ENCODE measurements around the gene BSG.

The BSG gene

DNA sequence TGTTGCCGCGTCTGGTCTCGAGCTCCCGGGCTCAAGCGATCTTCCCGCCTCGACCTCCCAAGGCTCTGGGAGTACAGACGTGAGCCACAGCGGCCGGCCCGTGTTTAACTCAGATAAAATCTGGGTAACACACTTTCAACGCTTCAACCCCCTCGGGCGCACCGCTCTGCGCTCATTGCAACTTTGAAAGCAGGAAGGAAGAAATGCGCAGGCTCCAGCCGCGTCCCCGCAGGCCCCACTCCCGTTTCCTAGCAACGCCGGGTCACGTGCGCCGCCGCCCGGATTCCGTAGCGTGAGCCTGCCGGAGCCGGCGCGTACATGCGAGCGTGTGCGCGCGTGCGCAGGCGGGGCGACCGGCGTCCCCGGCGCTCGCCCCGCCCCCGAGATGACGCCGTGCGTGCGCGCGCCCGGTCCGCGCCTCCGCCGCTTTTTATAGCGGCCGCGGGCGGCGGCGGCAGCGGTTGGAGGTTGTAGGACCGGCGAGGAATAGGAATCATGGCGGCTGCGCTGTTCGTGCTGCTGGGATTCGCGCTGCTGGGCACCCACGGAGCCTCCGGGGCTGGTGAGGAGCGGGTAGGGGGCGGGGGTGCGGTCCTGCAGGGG lies at the start of gene BSG:
TSS of gene BSG (plus strand) at position 457 of the 603 bp plus-strand sequence. CDS start at position 496, 39 bp downstream.
- DNase-seq: peak; percentile 91

DNA sequence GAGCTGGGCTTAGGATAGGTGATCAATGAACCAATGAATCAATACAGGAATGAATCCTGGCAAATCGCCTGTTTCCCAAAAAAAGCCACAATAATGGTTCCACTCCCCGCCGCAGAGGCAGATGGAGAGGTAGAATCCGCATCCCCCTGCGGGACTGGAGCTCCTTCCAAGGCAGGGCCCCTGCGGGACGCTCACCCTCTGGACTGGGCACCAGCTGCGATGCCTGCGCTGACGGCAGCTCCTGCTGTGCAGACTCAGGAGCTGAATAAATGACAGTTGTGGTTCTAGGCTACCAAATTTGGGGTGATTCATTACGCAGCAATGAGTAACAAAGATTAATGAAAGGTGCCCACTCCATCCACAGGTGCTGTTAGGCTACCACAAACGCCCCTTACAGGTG lies 49.7 kb upstream of the BSG start:
- no peak for DNase-seq

DNA sequence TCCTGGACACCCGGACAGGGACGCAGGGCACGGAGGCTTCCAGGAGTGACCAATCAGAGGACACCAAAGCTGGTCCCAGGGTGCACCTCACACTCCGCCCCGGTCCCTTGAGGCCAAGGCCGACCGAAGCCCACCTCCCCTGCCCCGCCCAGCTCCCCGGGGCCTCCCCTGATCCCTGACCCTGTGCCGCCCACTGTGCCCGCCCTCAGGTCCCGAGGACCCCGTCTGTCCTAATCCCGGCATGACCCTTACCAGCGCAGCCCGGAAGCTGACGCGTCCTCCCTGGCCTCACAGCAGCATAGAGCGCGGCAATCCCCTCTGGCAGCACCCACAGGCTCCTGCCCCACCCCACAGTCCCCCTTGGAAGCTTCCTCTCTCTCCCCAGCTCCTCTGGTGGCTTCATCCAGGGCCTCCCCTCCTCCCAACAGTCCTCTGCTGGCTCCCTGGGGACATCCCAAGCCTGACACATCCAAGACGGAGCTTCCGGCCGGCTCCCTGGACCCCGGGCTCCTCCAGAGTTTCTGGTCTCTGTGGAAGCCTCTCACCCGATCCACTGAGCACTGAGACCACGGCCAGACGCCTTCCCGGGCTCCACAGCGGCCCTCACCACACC lies 48.2 kb upstream of the BSG start:
- DNase-seq: no peak

DNA sequence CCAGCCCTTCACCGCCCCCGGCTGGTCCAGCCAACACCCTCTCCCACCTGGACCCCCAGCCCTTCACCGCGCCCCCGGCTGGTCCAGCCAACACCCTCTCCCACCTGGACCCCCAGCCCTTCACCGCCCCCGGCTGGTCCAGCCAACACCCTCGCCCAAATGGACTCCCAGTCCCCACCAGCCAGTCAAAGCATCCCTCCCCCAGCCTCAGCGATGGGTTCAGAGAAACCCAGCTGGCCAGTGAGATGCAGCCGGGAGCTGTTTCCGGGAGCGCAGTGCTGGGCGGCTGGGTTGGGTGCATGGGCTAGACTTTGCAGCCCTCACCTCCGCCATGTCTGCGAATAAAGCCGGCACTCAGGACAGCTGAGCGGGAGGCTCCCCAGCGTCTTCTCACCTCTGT lies 47.4 kb upstream of the BSG start:
- DNase-seq: no peak

DNA sequence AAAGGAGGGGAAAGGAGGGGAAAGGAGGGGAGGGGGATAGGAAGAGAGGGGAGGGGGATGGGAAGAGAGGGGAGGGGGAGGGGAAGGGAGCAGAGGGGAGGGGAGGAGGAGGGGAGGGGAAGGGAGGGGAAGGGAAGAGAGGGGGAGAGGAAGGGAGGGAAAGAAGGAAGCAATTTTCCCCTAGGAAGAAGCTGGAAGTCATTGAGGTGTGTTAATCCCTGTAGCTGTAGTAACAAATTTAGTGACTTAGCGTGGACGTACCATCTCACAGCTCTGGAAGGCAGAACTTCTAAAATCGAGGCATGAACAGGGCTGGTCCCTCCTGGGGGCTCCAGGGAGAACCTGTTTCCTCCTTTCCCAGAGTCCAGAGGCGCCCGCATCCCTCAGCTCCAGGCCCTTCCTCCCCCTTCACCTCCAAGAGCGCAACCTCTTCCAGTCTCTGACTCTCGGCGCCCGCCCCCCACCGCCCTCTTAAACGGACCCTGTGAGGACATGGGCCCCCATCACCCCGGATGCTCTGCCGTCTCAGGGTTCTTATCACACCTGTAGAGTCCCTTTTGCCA lies 46.5 kb upstream of the BSG start:
- no peak for DNase-seq

DNA sequence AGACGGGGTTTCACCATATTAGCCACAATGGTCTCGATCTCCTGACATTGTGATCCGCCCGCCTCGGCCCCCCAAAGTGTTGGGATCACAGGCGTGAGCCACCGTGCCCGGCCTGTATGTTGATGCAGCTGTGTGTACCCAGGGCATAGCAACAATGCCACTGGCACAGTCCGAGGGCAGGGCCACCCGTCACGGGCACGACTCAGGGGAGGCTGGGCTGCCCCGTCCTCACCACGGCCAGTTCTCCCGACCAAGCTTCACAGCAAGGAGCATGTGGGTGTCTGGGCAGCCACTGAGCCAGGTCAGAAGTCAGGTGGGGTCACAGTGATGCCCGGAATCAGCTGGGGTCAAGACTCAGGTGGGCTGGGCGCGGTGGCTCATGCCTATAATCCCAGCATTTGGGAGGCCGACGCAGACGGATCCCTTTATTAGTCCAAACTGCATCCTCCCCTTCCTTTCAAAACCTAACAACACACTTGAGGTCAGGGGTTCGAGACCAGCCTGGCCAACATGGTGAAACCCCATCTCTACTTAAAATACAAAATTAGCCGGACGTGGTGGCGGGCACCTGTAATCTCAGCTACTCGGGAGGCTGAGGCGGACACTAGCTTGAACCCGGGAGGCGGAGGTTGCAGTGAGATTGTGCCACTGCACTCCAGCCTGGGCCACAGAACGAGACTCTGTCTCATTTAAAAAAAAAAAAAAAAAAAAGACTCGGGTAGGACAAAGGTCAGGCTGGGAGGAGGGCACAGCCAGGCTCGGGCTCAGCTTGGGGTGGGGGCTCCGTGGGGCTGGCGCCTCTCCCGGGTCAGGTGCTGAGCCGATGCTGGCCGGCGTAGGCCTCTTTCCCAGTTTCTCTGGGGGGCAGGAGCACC lies 42.0 kb upstream of the BSG start:
- DNase-seq: no peak

DNA sequence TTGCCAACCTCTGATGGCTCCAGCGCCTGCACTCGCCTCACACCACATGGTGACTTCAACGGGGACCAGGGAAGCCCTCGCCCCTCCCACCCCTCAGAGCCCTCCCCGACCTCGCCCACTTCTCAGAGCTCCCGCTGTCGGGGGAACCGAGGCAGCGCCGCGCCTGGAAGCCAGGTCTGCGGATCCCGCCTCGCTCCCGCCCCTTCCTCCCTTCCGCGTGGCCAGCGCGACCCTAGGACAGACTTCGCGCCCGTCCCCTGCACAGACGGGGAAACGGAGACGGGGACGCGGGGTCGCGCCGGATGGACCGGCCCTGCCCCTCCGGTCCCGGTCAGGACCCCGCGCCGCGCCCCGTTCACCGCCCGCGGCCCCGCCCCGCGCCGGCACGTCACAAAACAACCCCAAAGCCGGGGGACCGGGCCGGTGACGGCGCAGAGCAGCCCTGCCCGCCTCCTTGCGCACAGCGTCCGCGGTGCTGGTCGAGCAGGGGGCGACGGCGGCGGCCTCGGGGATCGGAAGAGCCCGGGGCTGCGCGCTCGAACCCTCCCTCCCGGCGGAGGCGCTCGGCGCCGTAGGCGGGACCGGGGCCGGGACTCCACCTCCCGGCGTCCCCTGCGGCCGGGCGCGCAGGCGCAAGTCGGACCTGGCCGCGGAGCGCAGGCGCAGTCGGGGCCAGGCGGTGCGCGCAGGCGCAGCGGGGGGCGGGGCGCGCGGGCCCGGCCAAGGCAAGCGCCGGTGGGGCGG lies 41.2 kb upstream of the BSG start:
- peak; percentile 73 for DNase-seq

DNA sequence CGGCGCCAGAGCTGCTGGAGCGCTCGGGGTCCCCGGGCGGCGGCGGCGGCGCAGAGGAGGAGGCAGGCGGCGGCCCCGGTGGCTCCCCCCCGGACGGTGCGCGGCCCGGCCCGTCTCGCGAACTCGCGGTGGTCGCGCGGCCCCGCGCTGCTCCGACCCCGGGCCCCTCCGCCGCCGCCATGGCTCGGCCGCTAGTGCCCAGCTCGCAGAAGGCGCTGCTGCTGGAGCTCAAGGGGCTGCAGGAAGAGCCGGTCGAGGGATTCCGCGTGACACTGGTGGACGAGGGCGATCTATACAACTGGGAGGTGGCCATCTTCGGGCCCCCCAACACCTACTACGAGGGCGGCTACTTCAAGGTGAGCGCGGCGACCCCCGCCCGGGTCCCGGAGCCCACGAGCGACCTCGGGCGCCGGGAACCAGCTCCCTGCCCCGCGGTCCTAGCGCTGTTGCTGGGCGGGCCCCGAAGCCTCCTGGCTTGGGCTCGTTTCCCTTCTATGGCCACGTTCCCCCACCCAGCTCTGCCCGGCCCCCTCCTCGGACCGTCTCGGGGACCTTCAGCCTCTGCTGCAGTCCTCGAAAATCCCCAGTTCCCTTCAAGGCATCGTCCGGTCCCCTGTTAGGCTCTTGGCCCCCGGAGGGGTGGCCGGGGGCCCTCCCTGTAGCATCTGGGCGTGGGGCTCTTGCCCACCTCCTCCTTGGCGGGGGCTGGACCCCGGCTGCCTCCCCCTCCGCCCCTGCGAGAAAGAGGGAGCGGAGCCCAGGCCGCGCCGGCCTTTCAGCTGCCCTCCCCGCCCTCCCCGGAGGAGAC lies 40.4 kb upstream of the BSG start, which contains the start of gene CDC34:
TSS of gene CDC34 (plus strand) at position 8 of the 808 bp plus-strand sequence. CDS start at position 180, 172 bp downstream.
- DNase-seq: no peak

DNA sequence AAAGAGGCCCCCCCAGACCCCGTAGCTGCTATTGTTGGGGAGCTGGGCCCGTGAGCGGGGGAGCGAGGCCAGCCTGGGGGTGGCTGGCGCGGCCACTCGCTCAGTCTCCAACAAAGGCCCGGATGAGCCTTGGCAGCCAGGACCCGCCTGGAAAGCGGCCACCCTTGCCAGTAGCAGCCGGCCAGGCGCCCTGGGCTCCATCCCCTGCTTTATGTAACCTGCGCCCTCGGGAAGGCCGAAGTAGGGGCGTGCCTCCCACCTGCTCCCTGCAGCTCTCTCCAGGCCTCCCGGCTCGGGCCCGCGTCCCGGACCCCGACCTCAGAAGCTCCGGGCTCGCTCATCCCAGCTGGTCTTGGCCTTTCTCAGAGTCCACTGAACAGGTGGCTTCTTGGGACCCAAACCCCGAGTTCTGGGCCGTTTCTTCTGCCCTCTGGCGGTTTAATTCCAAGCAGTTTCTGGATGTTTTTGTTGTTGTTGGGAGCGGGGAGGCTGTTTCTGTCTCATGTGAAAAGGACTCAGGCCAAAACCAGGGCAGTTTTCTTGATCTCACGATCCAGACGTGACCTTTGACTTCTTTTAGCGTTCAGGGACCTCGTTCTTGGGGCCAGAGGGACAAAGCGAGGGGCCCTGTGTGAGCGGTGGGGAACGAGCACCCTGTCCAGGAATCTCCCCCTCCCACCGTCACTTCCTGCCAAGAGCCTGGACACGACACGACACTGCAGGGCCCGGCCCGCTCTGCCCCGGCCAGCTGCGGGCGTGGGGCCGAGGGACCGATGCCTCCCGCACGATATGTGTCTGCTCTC lies 39.6 kb upstream of the BSG start:
- no peak for DNase-seq

DNA sequence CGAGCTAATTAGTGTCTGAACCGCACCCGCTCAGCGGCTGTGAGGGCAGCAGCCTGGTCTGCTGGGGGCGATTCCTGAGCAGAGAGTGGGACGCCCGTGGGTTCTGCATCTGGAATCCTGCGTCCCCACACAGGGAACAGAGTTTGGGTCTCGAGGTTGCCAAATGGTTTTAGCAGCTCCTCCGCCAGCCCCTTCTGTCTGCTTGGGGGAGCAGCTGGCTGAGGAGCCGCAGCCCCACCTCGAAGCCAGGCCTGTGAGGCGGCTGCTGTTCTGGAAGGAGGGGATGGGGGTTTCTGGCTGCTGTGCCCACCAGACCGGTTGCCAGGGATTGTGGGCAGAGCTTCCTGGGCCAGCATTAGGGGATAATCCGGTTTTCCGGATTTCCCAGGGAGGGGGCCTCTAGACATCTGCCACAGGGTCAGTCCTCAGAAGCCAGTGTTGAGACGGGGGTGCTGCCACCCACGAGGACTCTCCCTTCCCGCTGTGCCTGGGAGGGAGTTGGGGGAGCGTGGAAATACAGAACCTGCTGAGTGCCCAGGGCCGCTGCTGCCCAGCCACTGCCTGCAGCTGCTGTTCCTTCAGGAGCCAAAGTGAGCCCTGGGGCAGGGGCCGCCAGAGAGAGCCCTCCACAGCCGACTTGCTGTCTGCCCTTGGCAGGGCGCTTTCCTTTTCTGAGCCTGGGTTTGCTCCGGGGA lies 38.9 kb upstream of the BSG start:
- no peak for DNase-seq

DNA sequence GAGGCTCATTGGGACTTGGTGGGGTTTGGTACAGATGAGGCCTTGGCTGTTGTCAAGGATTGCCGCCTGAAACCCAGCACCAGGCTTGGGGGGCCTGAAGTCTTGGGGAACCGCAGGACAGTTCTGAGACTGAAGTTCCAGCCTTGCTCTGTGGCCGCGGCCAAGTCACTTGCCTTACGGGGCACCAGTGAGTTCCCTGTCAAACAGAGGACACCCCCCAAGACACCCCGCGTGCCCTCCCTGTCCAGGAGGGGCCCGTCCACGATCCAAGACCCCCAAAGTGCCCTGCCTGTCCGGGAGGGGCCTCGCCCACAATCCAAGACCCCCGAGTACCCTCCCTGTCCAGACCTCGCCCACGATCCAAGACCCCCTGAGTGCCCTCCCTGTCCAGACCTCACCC lies 38.3 kb upstream of the BSG start:
- no peak for DNase-seq

DNA sequence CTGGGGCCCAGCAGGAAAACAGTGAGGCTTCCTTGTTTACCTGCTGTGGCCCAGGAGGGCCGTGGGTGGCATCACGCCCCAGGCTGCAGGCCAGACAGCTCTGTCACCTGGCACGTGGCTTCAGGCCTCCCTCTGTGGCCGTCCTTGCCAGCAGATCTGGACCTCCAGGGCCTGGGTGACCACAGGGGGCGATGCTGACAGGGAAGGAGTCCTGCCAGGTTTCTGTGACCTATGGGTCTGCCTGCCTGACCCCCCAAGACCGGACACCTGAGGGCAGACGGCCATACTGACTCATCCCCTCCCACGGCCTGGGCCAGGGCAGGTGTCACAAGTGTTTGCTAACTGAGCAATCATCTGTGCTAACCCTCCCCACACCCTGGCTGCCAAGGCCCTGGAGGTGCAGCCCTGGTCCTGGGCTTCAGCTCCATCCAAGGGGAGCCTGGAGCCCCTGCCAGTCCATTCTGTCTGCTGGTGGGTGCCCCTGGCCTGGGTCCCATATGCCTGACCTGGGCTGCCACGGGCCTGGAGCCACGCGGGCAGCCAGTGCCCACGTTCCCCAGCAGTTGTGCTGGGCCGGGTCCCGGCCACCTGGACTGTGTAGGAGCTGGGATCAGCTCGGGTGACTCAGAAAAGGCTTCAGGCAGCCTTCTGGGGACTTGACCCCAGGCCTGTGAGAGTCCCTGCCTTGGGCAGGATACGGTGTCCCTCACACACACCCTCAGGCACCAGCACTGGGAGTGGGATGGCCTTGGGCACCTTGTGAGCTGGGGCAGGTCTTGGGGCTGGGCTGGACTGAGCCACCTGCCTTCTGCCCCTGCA lies 37.2 kb upstream of the BSG start:
- no peak for DNase-seq

DNA sequence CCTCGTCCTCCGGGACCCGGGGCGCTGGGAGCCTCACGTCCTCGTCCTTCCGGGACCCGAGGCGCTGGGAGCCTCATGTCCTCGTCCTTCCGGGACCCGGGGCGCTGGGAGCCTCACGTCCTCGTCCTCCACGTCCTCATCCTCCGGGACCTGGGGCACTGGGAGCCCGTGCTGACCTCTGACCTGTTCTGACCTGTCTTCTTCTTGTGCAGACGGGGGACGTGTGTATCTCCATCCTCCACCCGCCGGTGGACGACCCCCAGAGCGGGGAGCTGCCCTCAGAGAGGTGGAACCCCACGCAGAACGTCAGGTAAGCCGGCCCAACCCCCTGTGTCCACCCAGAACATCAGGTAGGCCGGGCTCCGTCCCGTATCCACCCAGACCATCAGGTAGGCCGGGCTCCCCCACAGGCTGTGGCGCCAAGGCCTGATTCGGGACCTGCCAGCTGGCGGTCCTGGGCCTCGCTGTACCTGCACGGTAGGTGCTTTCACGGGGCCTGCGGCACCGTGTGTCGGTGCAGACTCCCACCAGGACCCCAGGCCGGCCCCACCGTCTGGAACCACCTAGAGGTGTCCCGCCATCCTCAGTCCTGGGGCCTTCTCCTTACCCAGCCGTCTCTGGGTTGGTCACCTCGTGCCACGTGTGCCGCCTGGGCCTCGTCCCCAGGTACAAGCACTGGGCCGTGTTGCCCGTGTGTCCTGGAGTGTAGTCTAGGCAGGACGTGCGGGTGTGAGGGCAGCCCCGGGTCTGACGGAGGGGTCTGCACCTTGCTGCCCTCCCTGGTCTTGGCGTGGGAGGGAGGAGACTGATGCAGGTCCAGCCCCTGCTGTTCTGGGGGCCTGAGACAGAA lies 36.1 kb upstream of the BSG start:
- DNase-seq: no peak

DNA sequence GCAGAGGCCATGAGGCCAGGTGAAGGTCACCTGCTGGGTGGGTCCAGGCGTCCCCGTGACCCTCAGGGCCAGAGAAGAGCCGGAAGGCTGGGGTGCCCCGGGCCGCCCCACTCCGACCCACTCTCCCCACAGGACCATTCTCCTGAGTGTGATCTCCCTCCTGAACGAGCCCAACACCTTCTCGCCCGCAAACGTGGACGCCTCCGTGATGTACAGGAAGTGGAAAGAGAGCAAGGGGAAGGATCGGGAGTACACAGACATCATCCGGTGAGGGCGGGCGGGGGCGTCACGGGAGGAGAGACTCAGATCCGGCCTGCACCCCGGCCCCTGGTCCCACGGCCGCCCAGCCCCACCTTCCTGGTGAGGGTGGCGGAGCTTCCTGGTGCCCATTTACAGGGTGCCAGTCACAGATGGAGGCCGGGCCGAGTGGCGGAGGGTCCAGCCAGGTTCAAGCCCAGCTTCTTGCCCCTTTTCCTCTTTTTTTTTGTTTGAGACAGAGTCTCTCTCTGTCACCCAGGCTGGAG lies 35.5 kb upstream of the BSG start:
- no peak for DNase-seq

DNA sequence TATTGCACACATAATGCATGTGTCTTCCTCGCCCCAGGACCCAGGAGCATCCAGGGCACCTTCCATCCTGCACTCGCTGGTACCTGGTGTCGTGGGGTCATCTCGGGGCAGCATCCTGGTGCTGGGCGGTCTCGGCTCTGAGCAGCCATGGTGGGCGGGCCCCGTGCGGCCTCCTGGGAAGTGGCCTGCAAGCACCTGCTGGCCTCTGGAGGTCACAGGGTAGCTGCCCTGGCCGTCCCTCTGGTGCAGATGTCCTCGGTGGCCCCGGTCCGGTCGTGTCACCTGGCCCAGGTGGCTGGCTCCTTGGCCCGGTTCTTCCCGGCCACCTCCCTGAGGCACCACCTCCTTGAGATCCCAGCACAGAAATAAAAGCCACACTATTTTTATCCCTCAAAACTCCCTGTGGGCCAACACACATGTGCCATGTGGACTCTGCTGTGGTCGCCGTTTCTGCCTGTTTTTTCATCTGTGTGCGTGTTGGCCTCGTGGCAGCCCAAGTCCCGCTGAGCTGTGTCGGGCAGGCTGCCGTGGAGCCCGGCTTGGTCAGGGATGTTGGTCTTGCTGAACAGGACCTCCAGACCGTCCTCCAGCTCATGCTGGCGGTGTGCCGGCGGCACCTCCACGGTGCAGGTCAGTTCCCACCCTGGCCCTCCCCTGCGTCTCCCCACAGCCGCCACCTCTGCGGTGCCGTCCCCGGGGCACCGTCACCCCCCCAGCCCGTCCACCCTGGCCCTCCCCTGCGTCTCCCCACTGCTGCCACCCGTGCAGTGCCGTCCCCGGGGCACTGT lies 33.6 kb upstream of the BSG start:
- no peak for DNase-seq

DNA sequence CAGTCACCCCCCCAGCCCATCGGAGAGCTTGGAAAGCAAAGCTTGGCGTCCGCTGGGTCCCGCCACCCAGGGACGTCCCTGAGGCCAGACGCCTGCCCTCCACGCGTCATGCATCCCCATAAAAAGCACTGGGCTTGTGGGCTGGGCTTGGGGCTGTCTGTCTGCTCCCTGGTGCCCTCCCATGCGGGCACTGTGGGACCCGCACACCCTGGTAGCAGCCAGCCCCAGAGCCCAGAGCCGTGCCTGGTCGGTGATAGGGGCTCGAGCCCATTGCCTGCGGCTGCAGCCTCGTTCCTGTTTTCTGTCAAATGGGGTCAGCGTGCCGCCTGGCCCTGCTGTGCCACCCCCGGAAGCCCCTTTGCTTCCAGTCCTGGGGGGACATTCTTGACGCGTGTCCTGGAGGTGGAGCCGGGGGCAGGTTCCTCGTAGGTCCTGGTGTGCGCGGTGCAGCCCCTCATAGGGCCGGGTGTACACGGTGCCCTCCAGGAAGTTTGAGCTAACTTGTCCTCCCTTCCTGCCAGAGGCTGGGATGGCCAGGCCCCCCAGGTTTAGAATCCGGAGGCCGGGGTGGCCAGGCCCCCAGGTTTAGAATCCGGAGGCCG lies 32.9 kb upstream of the BSG start:
- no peak for DNase-seq

Data from GOT3 (cell line).